Stimulated activated CD4-positive, alpha-beta T cell treated with anti-CD3 and anti-CD28 coated beads, Interleukin-4, amount 100 ng/mL, for 48 hours (primary cell): ENCODE measurements around the gene NDRG4.

Experiments
- DNase-seq, 2 donors: peaks; one replicate each; pipeline ENCODE4 v3.0.0-alpha.2; 2020; ENCODE audit warnings: low read depth in 2 of 2

The NDRG4 gene

DNA sequence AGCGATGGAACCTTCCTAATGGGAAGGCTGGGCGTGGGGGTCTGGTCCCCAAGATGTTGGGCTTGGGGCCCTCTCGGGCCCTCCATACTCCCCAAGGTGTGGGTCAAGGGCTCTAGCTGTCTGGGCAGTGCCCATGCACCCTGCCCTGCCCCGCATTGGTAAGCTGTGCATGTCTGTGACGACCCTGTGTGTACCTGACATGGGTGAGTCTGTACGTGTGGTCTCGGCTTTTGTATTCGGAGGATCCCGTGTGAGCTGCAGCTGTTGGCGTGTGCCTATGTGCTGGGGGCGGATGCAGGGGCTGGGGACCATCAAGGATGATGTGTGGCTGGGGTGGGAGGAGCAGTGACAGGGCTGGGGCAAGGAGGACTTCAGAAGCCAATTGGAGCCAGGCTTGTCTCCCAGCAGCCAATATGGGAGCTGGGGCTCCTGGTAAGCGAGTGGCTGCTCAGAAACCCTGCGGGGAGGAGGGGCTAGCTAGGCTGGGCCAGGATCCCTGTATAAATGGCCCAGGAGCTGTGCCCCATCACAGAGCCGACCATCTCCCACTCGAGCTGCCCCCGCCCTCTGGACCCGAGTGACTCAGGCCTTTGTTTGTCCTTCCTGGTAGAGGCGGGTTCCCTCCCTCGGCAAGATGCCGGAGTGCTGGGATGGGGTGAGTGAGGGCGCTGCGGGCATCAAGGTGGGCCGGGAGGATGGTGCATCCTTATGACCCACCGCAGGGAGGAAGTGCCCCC, at the start of gene NDRG4:
TSS of gene NDRG4 (plus strand) at position 529 of the 737 bp plus-strand sequence. CDS start at position 635, 106 bp downstream.
- no peak for DNase-seq

GRCh38 chr16:58450590-58450989, 49.4 kb upstream of the NDRG4 start:
- DNase-seq, result no peak

GRCh38 chr16:58451265-58451689, 48.7 kb upstream of the NDRG4 start:
- DNase-seq, result no peak

DNA sequence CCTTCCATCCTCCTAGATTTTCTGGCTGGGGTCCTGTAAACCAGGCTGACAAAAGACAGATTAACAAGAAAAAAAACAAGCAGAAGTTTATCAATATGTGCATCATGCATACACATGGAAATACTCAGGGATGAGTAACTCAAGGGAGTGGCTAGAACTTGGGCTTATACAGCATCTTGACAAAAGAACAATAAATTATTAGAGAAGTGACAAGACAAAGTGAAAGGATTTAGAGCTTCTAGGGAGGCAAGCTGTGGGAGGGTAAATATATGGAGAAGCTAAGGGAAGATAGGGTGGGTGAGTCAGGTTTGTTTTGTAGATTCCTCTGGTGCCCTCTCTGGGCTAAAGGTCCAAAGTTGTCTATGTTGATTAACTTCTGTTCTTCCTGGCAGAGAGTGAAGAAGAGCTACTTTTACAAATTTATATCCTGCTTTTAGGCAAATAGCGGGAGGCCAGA, 48.0 kb upstream of the NDRG4 start:
- no peak for DNase-seq

DNA sequence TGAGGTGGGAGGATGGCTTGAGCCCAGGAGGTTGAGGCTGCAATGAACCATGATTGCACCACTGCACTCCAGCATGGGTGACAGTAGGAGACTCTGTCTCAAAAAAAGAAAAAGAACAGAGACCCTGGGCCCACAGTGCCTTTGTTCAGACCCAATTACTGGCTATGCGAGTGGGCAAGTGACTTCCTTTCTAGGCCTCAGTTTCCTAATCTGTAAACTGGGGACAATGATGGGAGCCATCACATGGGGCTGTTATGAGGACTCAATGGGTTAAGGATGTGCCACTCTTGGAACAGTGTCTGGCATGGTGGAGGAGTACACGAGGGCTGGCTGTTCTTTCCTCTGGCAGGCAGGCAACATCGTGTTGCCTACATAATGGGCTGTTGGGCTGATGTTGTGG, 47.3 kb upstream of the NDRG4 start:
- DNase-seq, result no peak

DNA sequence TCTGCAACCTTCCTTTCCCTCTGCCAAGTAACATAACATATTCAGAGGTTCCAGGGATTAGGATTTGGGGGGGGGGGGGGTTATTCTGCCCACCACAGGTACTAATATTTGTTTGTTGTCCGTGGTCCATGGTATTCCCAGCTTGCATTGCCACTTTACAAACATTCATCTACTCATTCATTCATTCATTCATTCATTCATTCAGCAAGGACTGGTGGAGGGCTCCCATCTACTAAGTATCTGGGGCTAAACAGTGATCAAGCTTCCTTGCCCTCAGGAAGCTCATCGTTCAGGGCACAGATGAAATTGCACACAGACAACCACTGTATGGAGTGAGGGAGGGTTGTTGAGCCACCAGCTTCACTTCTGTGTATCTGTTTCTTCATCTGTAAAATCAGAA, 45.8 kb upstream of the NDRG4 start:
- DNase-seq, result no peak

DNA sequence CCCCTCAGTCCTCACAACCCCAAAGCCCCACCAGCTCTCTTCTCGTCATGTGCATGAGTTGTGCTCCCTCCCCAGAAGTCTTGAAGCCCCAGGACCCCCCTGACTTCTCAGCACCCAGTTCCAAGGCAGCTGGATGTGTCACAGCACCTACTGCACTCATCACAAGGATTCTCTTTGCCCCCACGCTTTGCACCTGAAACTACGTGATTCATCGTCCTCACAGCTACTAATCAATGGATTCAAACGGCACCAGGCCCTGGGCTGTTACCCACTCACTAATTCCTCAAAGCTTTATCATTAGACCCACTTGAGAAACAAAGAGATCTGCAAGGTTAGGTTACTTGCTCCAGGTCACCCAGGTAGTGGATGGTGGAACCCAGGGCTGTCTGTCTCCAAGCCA, 45.1 kb upstream of the NDRG4 start:
- DNase-seq, result no peak

- DNase-seq, result no peak
Measured at GRCh38 chr16:58455750-58456149, 44.2 kb upstream of the NDRG4 start.

DNA sequence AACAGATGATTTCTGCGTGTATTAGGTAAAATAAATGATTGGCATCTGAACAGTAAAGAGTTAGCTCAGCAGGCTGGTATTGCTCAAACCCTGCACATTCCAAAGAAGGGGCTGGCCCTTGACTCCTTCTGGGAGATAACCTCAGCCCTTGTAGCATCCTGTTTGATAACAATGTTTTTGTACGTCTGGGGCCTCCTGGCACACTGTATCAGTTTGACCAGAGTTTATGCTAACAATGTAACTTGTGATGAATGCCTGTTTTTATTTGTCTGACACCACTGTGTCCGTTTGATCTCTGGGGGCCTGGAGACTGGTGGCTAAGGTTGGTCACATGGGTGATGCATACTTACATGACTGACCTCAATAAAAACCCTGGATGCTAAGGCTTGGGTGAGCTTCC, 43.8 kb upstream of the NDRG4 start:
- DNase-seq, result no peak

DNA sequence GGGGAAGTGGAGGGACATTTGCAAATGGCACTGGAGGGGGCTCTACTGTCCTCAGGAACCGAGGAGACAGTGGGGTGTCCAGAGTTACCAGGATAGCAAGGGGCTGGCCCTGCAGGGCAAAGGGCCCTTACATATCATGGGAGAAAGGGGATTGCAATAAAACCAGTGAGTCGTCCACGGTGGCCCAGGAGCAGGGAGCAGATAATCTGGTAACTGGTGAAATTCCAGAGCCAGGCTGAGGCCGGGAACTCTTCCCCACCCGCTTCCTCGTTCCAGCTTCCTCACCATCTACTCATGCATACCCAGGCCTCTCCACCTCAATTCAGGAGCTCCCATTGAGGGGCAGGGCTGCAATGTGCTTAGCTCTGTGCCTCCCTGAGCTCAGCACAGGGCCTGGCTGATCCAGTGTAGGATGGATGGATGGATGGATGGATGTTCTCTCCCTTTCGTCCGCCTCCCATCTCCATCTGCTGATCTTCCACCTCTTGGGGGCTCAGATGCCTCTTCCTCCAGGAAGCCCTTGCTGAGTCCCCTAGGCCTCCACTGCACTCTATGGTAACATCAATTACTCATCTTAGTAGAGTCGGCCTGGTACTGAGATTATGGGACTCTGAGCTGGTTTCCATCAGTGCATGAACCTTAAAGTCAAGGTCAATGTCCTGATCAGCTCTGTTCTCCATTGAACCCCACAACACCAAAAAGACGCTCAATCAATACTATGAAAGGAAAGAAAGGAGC, 41.2 kb upstream of the NDRG4 start:
- DNase-seq, result no peak

GRCh38 chr16:58459344-58460218, 40.4 kb upstream of the NDRG4 start:
- DNase-seq, result peak; percentile 34 to 49

- no peak for DNase-seq
Measured at GRCh38 chr16:58460219-58460610, 39.7 kb upstream of the NDRG4 start.

DNA sequence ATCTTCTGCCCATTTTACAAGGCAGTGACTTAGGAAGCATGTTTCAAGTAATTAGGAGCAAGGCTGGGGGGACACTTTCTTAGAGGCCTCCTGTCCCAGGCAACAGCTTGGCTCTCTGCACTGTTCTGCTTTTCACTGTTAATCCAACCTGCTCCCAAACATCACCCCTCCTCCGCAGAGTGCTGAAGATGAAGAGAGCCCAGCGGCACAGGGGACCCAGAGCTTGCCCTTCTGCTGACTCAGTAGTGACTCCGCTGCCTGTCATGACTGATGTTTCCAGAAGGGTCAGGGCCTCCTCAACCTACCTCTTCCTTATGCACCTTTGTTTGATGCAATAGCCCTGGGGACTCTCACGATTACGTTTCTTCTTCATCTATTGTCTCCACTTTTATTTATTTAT, 38.9 kb upstream of the NDRG4 start:
- no peak for DNase-seq

DNA sequence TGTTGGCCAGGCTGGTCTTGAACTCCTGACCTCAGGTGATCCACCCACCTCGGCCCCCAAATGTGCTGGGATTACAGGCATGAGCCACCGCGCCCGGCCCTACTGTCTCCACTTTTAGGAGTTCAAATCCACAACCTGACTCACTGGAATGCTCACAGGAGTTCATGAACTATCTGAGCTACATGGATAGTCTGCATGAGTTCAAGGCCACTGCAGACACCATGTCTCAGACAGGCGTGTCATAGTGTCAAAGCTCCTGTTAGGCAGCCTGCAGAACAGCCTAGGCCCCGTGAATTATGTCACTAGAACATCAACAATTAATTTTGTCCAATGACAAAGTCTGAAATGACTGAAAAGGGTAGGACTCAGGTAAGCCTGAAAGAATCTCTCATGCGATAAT, 38.3 kb upstream of the NDRG4 start:
- no peak for DNase-seq

DNA sequence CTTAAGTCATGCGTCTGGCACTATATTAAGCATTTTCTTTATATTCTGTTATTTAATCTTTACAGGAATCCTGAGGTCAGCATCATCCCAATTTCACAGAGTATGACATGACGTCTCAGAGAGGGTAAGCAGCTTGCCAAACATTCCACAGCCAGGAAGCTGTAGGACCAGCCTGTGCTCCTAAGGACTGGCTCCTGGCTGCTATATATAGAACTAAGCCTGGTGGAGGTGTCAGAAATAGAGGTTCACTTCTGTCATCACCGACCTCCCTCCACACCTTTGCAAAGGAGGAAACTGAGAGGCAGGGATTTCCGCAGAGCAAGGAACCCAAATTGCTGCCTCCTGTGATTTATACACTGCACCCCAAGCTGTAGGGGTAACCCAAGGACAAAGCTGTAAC, 37.9 kb upstream of the NDRG4 start:
- DNase-seq, result no peak

DNA sequence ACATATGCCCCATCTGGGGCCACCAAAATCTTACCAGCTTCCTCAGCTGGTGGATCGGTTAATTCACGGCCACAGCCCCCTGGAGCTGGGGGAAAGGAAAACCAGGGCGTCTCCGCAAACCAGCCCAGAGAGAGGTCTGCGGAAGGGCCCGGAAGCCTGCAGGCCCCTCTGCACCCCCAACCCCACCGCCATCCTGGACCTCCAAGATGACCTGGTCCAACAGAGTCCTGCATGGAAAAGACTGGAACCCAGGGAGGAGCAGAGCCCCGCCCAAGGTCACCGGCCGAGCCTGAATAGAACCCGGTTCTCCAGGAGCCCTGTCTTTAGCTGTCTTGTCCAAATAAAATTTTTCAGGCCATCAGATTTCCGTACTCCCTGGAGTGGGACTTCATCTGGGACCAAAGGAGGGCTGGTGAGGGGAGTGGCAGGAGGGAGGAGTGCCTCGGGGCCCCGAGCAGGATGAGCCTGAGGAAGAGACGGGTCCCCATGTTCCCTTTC, 37.4 kb upstream of the NDRG4 start:
- no peak for DNase-seq

GRCh38 chr16:58462997-58463941, 36.7 kb upstream of the NDRG4 start:
- no peak for DNase-seq

DNA sequence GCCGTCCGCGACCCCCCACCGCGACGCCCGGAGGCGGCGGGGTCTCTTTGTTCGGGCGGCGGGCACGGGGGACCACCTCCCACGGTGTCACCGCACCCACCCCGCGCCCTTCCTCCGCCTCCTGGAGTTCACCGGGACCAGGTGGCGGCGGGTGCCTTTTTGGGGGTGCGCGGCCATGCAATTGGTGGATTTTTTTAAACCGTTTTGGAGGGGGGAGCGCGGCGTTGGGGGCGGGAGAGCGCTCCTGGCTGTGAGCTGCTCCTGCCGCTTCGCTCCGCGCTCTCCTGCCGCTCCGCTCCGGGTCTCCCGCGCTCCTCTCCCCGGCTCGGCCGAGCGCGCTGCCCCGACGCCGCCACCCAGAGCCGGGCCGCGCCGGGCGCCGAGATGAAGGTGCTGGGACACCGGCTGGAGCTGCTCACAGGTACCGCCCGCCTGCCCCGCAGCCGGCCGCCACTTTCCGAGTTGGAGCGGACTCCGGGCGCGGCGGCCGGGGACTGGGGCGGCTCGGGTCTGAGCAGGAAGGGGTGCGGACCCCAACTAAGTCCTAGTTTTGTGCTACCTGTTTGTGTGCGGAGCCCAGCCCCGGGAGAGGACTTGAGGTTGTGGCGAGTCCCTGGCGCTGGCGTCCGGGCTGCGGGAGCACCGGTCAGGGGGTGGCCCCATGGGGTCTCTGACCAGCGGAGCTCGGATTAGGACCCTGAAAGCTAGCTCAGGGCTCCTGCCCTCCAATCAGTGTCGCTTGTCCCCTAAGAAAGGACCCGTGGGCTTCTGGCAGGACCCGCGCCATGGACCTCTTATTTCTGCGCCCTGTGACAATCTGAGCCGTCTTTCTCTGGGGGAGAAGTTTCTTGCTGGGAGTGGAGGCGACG, 35.7 kb upstream of the NDRG4 start:
- no peak for DNase-seq

DNA sequence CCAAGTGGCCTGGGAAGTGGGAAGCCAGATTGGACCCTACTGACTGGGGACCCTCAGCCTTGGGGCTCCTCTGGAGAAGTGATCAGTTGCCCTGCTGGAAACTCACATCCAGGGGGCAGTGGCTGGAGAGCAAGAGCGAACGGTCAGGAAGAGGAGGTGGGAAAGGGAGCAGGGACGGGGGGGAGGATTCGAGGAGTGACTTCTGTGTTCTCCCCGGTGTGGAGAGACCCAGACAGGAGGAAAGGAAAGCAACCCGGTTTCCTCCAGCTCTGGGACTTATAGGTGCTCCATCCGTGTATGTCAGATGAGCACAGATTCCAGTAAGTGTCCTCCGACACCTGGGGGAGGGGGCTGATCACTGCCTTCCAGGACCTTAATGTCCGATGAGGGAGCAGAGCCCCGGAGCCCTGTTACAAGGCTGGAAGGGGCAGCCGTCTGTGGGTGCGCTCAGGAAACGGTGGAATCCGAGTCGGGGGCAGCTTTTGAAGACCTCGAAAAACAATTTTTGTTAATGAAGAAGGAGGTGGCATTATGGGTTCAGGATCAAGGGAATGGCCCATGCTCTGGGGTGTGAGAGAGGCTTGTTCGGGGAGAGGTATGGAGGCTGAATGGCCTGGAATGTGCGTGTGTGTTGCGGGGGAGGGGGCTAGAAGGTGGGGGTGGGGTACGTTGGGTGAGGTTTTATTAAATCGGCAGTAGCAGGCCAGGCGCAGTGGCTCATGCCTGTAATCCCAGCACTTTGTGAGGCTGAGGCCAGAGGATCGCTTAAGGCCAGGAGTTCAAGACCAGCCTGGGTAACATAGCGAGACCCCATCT, 34.8 kb upstream of the NDRG4 start:
- DNase-seq, result no peak
